PC-9 (cell line): ENCODE results near the gene ZSWIM4. TPM values are rescaled to one million over a fixed set of nuclear protein-coding genes. Genes with fewer than 3 reads are reported as not detected.
A peak's percentile ranks its signal among the peaks of the same experiment; 100 is the strongest.

ENCODE experiments used
- BruUV-seq: library from RNA; stranded (reverse); fragments of 400-500 nt; replicated peaks from 2 replicates; lab custom pipeline; 2021; lab: Mats Ljungman, UMichigan
- CTCF ChIA-PET: fragments of 300-600 bp; sonication (Branson Sonifier 250); formaldehyde crosslinking; loops from one replicate; lab custom pipeline; 2022; ENCODE audit warnings: antibody characterized with exemption; lab: Charles Lee
- POLR2A ChIA-PET: fragments of 300-600 bp; sonication (Branson Sonifier 250); formaldehyde crosslinking; loops from one replicate; lab custom pipeline; 2022; ENCODE audit warnings: antibody characterized with exemption; ENCODE audit not compliant: unreplicated experiment; lab: Charles Lee
- DNase-seq, 2 experiments: peaks; one replicate each; pipeline versions ENCODE4 v3.0.0 to v3.0.0-alpha.2; 2015 to 2022; ENCODE audit warnings: mixed read lengths in 1 of 2
- H2AFZ ChIP-seq: fragments of 200-600 bp; sonication (generic); 2 replicates; pipeline ENCODE4 v1.8.1; 2017; ENCODE audit warnings: antibody characterized with exemption
- H3F3A ChIP-seq: fragments of 200-600 bp; sonication (generic); 2 replicates; pipeline ENCODE4 v1.8.1; 2017; ENCODE audit warnings: antibody characterized with exemption, mild to moderate bottlenecking, low read depth; ENCODE audit not compliant: insufficient read depth
- H3K27ac ChIP-seq: fragments of 200-600 bp; sonication (generic); 2 replicates; pipeline ENCODE4 v1.6.1; 2016; ENCODE audit warnings: mixed run types
- H3K27me3 ChIP-seq: fragments of 200-600 bp; sonication (generic); 2 replicates; pipeline ENCODE4 v1.6.1; 2016; ENCODE audit warnings: low read depth, mixed run types; ENCODE audit not compliant: insufficient read depth
- H3K36me3 ChIP-seq: fragments of 200-600 bp; sonication (generic); 2 replicates; pipeline ENCODE4 v1.6.1; 2016; ENCODE audit warnings: low read depth, mixed run types
- H3K4me1 ChIP-seq: fragments of 200-600 bp; sonication (generic); replicated peaks from 2 replicates; pipeline ENCODE4 v1.6.1; 2016; ENCODE audit warnings: mixed run types; ENCODE audit not compliant: insufficient read depth
- H3K4me2 ChIP-seq: fragments of 200-600 bp; sonication (generic); 2 replicates; pipeline ENCODE4 v1.6.1; 2017; ENCODE audit warnings: mixed run types
- H3K4me3 ChIP-seq: fragments of 200-600 bp; sonication (generic); 2 replicates; pipeline ENCODE4 v1.6.1; 2016; ENCODE audit warnings: mixed run types
- H3K79me2 ChIP-seq: fragments of 200-600 bp; sonication (generic); 2 replicates; pipeline ENCODE4 v1.6.1; 2017; ENCODE audit warnings: low read depth, mixed run types
- H3K9me2 ChIP-seq: fragments of 200-600 bp; sonication (generic); 2 replicates; pipeline ENCODE4 v1.8.1; 2017; ENCODE audit warnings: mild to moderate bottlenecking; ENCODE audit not compliant: insufficient read depth
- H3K9me3 ChIP-seq: fragments of 200-600 bp; sonication (generic); 2 replicates; pipeline ENCODE4 v1.8.1; 2016; ENCODE audit warnings: low read depth; ENCODE audit not compliant: insufficient read depth
- H4K20me1 ChIP-seq: fragments of 200-600 bp; sonication (generic); 2 replicates; pipeline ENCODE4 v1.8.1; 2017; ENCODE audit not compliant: insufficient read depth
- CTCF ChIP-seq: fragments of 200-600 bp; sonication (generic); conservative IDR thresholded peaks from 2 replicates; pipeline ENCODE4 v1.6.1; 2017; ENCODE audit warnings: mixed run types, antibody characterized with exemption, mild to moderate bottlenecking, moderate library complexity
- EZH2 ChIP-seq: fragments of 200-600 bp; sonication (generic); IDR thresholded peaks from 2 replicates; pipeline ENCODE4 v1.8.0; 2017; ENCODE audit warnings: antibody characterized with exemption, low read depth
- intact Hi-C: fragments of 100-400 bp; cut with micrococcal nuclease; formaldehyde crosslinking; loops from one replicate; pipeline ENCODE4 v1.10.0; 2022; ENCODE audit not compliant: unreplicated experiment
- total RNA-seq: library from RNA; stranded (reverse); gene quantifications from 2 replicates; pipeline ENCODE4 v1.2.3, GENCODE V29; 2021

ZSWIM4 gene
- total RNA-seq, 1 experiment from 2014 or later, result 15.2 TPM

- H3K79me2 ChIP-seq, result no peaks in the 10 kb centered on the region
- no peak overlapping the region for H3K27ac ChIP-seq
- peaks cover 10% of the 10 kb centered on the region for H3K4me1 ChIP-seq
- H3F3A ChIP-seq, result peaks cover 51% of the 10 kb centered on the region
- no peaks in the 10 kb centered on the region for H3K9me3 ChIP-seq
- DNase-seq, result no peak
- H3K9me2 ChIP-seq, result no peaks in the 10 kb centered on the region
- POLR2A ChIA-PET, result interaction anchor here (0.6 kb wide), 1 partner anchor 32 kb away, joined by 4 read pairs; no protein-coding TSS in a partner anchor
- peak overlapping the region; percentile 89; the same call in 1 of the 2 replicates for H3K4me3 ChIP-seq
- H3K4me2 ChIP-seq, result peak overlapping the region; percentile 97
- BruUV-seq, result no TSS peak
- intact Hi-C loops, result no loop called here
- no peaks in the 10 kb centered on the region for H3K36me3 ChIP-seq
- peak overlapping the region; percentile 81 for H2AFZ ChIP-seq
- TF ChIP-seq EZH2 (no peak), CTCF (no peak)
- no peaks in the 10 kb centered on the region for H4K20me1 ChIP-seq
- H3K27me3 ChIP-seq, result no peaks in the 10 kb centered on the region
- CTCF ChIA-PET, result no interaction called here
Observed at GRCh38 chr19:13866463-13867046, 71.3 kb downstream of the ZSWIM4 start.

GRCh38 chr19:13868663-13869062, 73.4 kb downstream of the ZSWIM4 start:
- Histone ChIP-seq H3K9me3 (no peaks in the 10 kb centered on the region), H3K9me2 (no peaks in the 10 kb centered on the region), H3K4me1 (peaks cover 9% of the 10 kb centered on the region), H3K4me3 (no peak overlapping the region), H3F3A (peaks cover 43% of the 10 kb centered on the region), H3K79me2 (no peaks in the 10 kb centered on the region), H3K36me3 (no peaks in the 10 kb centered on the region), H3K4me2 (no peak overlapping the region), H4K20me1 (no peaks in the 10 kb centered on the region), H2AFZ (no peak overlapping the region), H3K27ac (no peak overlapping the region), H3K27me3 (no peaks in the 10 kb centered on the region)
- no TSS peak for BruUV-seq
- DNase-seq, result peak in 1 of 2 experiments; percentile 19
- TF ChIP-seq EZH2 (no peak), CTCF (no peak)
- ChIA-PET CTCF (no interaction called here), POLR2A (interaction anchor here (0.5 kb wide), 1 partner anchor 654 kb away, joined by 20 read pairs; no protein-coding TSS in a partner anchor)
- intact Hi-C loops, result no loop called here

GRCh38 chr19:13869281-13869680, 74.0 kb downstream of the ZSWIM4 start:
- POLR2A ChIA-PET, result no interaction called here
- no peak overlapping the region for H3K27ac ChIP-seq

More at GRCh38 chr19:13869281-13869680, 74.0 kb downstream of the ZSWIM4 start:
- CTCF ChIA-PET, result no interaction called here
- no peak for DNase-seq
- Histone ChIP-seq H3K79me2 (no peaks in the 10 kb centered on the region), H3K4me3 (no peak overlapping the region), H3F3A (peaks cover 41% of the 10 kb centered on the region), H3K27me3 (no peaks in the 10 kb centered on the region), H4K20me1 (no peaks in the 10 kb centered on the region), H3K4me1 (peaks cover 14% of the 10 kb centered on the region), H3K9me3 (no peaks in the 10 kb centered on the region), H3K36me3 (no peaks in the 10 kb centered on the region), H2AFZ (no peak overlapping the region), H3K4me2 (no peak overlapping the region), H3K9me2 (no peaks in the 10 kb centered on the region)
- no TSS peak for BruUV-seq
- TF ChIP-seq CTCF, result no peak
- TF ChIP-seq EZH2, result no peak
- intact Hi-C loops, result no loop called here
